ENCODE measurements around the gene C11orf68.

GRCh38 chr11:65887723-65888162 is 31.1 kb downstream of the C11orf68 start:
- TF ChIP-seq CTCF (IDR thresholded peaks at IDR 0.05) = no peak
- no peak for TF ChIP-seq EZH2 (IDR thresholded peaks at IDR 0.05)

Data from neural progenitor cell (in vitro differentiated cells).